ENCODE data around the gene LYPD6B. TPM values are rescaled to one million over a fixed set of nuclear protein-coding genes. Genes with fewer than 3 reads are reported as not detected.

Gene LYPD6B
- total and polyA plus RNA-seq, 2 donors (not counting 1 experiment from before 2014, with no cell fraction given), result 1.5 to 2.7 TPM

- Mint-ChIP-seq H3K27me3 (no peaks in the 10 kb centered on the region), H3K9me3 (ENCODE audit: insufficient read depth) (no peaks in the 10 kb centered on the region), H3K4me3 (no peak overlapping the region), H3K27ac (no peak overlapping the region), H3K4me1 (no peaks in the 10 kb centered on the region)
- peaks cover 0 to 2% (median 0%) of the 10 kb centered on the region in 4 experiments for H3K27me3 ChIP-seq (replicated peaks in 1 of 4; ENCODE audit: control extremely low read depth in 1 of 4, control insufficient read depth in 3 of 4, insufficient read depth in 4 of 4, low read length in 3 of 4)
- H3K9ac ChIP-seq (ENCODE audit: low read length), result no peak overlapping the region
- no peak for DNase-seq
- no peaks in the 10 kb centered on the region for H3K36me3 ChIP-seq (replicated peaks in 1 of 2; ENCODE audit: control extremely low read depth in 1 of 2, control insufficient read depth in 1 of 2, extremely low read depth in 1 of 2, insufficient read depth in 2 of 2, low read length in 1 of 2)
- no peaks in the 10 kb centered on the region for H4K20me1 ChIP-seq (ENCODE audit: control insufficient read depth, insufficient read depth, low read length, poor library complexity, severe bottlenecking)
- ChIA-PET POLR2A (no interaction called here), CTCF (no interaction called here)
- H3K4me2 ChIP-seq (replicated peaks; ENCODE audit: low read depth, low read length, poor library complexity, severe bottlenecking), result no peak overlapping the region
- no peak for ATAC-seq (ENCODE audit: low read depth)
- TF ChIP-seq CTCF (IDR thresholded peaks at IDR 0.05), result no peak
- TF ChIP-seq EZH2 (IDR thresholded peaks at IDR 0.05; ENCODE audit: borderline replicate concordance, insufficient read depth, low read depth, low read length, poor library complexity, severe bottlenecking), result no peak
- intact Hi-C loops (cut with micrococcal nuclease), result no loop called here
- no CpG with 5 or more reads among the region's 4 CpGs for WGBS (ENCODE audit: insufficient coverage)
- no peaks in the 10 kb centered on the region for H3K79me2 ChIP-seq (ENCODE audit: control insufficient read depth, insufficient read depth, low read length)
- H3K4me3 ChIP-seq (ENCODE audit: control extremely low read depth in 1 of 5, extremely low read depth in 1 of 5, insufficient read depth in 1 of 5, low read depth in 2 of 5, low read length in 4 of 5), result no peak overlapping the region
- H3K4me1 ChIP-seq (ENCODE audit: control insufficient read depth in 2 of 2, insufficient read depth in 2 of 2, low read length in 2 of 2), result no peaks in the 10 kb centered on the region
- H3K27ac ChIP-seq (ENCODE audit: low read length in 2 of 2), result no peak overlapping the region
- no peaks in the 10 kb centered on the region for H3K9me3 ChIP-seq (ENCODE audit: control extremely low read depth in 1 of 3, control insufficient read depth in 2 of 3, insufficient read depth in 1 of 3, low read length in 2 of 3)
- H2AFZ ChIP-seq (ENCODE audit: insufficient read depth, low read depth, low read length, poor library complexity, severe bottlenecking), result no peak overlapping the region
These were observed 24.7 kb downstream of the LYPD6B start for GRCh38 chr2:149063177-149063576.

- Histone ChIP-seq H4K20me1 (ENCODE audit: control insufficient read depth, insufficient read depth, low read length, poor library complexity, severe bottlenecking) (no peaks in the 10 kb centered on the region), H3K4me3 (ENCODE audit: control extremely low read depth in 1 of 5, extremely low read depth in 1 of 5, insufficient read depth in 1 of 5, low read depth in 2 of 5, low read length in 4 of 5) (no peak overlapping the region), H3K9me3 (ENCODE audit: control extremely low read depth in 1 of 3, control insufficient read depth in 2 of 3, insufficient read depth in 1 of 3, low read length in 2 of 3) (no peaks in the 10 kb centered on the region), H3K4me1 (ENCODE audit: control insufficient read depth in 2 of 2, insufficient read depth in 2 of 2, low read length in 2 of 2) (no peaks in the 10 kb centered on the region), H3K79me2 (ENCODE audit: control insufficient read depth, insufficient read depth, low read length) (no peaks in the 10 kb centered on the region), H2AFZ (ENCODE audit: insufficient read depth, low read depth, low read length, poor library complexity, severe bottlenecking) (no peak overlapping the region), H3K9ac (ENCODE audit: low read length) (no peak overlapping the region), H3K4me2 (replicated peaks; ENCODE audit: low read depth, low read length, poor library complexity, severe bottlenecking) (no peak overlapping the region), H3K27me3 (replicated peaks in 1 of 4; ENCODE audit: control extremely low read depth in 1 of 4, control insufficient read depth in 3 of 4, insufficient read depth in 4 of 4, low read length in 3 of 4) (peaks cover 0 to 2% (median 0%) of the 10 kb centered on the region in 4 experiments), H3K36me3 (replicated peaks in 1 of 2; ENCODE audit: control extremely low read depth in 1 of 2, control insufficient read depth in 1 of 2, extremely low read depth in 1 of 2, insufficient read depth in 2 of 2, low read length in 1 of 2) (no peaks in the 10 kb centered on the region), H3K27ac (ENCODE audit: low read length in 2 of 2) (no peak overlapping the region)
- intact Hi-C loops (cut with micrococcal nuclease), result no loop called here
- WGBS (ENCODE audit: insufficient coverage), result 85% methylated on average over 3 of the region's 3 CpGs
- POLR2A ChIA-PET, result no interaction called here
- Mint-ChIP-seq H3K27me3 (no peaks in the 10 kb centered on the region), H3K4me3 (no peak overlapping the region), H3K9me3 (ENCODE audit: insufficient read depth) (no peaks in the 10 kb centered on the region), H3K27ac (no peak overlapping the region), H3K4me1 (peaks cover 1% of the 10 kb centered on the region)
- DNase-seq (no peak), ATAC-seq (ENCODE audit: low read depth) (no peak)
- CTCF ChIA-PET, result interaction anchor here (0.8 kb wide), 1 partner anchor 46 kb away, joined by 3 read pairs; no protein-coding TSS in a partner anchor
- TF ChIP-seq EZH2 (IDR thresholded peaks at IDR 0.05; ENCODE audit: borderline replicate concordance, insufficient read depth, low read depth, low read length, poor library complexity, severe bottlenecking) (no peak), CTCF (IDR thresholded peaks at IDR 0.05) (no peak)
These were observed 25.9 kb downstream of the LYPD6B start for GRCh38 chr2:149064365-149064841.

All from B cell (primary cell).